Activated naive CD4-positive, alpha-beta T cell treated with anti-CD3 and anti-CD28 coated beads, Interleukin-2, amount 50 U/mL, for 16 hours (primary cell): ENCODE results near the gene SPTBN1.
"Not testable (repeated sequence)": the region's sequence is repeated elsewhere in the genome, so short reads cannot be mapped to it uniquely, and the experiment has no call there.

ENCODE experiments used
- DNase-seq: peaks from one replicate; pipeline ENCODE4 v3.0.0-alpha.2; 2020

SPTBN1 gene

DNA sequence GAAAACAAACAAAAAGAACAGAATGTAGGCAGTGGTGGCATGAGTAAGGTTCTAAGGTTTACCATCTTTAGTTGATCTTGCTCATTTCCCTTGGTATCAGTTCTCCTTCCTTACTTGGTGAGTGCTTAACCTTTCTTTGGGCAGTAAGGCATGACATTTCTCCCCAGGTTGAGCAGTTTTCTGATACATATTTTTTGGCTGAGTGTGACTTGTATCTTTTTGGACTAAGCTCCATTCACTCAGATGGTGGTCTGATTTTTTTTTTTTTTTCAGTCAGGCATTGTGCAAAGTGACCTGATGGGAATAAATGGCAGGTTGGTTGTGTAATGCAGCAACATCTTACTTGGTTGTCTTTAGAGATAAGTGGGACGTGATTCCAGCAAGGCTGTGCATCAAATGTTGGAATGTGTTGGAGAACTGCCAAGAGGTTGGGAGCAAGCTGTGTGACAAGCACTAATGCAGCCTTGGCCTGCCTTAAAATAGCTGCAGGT, 15.1 kb downstream of the SPTBN1 start:
- no peak for DNase-seq

DNA sequence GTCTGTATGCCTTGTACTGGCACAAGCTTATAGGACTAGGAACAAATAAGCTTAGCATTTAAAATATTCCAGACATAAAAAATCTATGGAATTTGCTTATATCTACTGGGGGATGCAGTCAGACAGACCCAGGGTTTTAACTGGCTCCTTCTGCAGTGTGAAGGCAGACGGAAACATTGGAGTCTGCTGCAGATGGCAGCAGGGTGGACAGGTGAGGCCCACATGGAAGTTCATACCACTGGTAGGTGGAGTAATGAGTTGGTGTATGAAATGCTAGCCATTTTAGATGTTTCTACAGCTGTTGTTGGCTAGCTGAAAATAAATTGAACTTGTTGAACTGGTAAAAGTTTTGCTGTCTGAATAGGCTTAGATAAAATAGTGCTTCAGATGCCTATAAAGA, 17.7 kb downstream of the SPTBN1 start:
- DNase-seq: no peak

GRCh38 chr2:54475285-54475684, 19.2 kb downstream of the SPTBN1 start:
- DNase-seq: no peak

- no peak for DNase-seq
Measured at GRCh38 chr2:54475919-54476318, 19.8 kb downstream of the SPTBN1 start.

DNA sequence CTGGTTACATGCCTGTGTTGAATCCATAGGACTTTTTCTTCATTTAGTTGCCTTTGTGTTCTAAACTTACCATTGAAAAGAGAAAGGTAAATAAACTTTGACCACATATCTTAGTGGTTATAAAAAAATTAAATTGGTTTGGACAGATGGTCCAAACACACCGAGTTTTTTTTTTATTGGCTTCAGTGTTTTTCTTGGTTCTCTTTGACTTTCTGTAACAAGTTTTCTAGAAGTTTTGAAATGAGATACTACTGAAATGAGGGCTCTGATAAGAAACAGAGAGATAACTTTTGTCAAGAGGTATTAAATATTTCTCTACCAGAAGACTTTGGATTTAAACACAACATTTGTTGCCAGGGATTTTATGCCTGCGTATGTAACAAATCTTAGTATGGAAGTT, 20.7 kb downstream of the SPTBN1 start:
- DNase-seq: no peak

DNA sequence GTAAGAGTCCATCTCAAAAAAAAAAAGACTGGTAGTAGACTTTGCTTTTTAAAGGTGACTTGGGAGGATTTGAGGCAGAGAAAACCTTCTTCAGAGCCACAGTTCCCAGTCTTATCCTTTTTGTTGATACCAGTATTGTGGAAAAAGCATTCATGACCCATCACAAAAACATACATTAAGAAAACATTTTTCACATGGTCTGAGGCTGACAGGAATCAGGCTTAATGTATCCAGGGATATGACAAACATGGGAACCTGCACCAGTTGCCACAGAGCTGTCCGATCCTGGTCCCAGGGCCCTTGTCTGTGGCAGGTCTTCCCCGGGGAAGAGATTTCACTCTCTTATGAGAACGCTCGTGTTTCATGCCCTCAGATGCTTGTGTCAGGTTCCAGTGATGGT, 21.8 kb downstream of the SPTBN1 start:
- no peak for DNase-seq

- no peak for DNase-seq
Measured at GRCh38 chr2:54478899-54479298, 22.8 kb downstream of the SPTBN1 start.

DNA sequence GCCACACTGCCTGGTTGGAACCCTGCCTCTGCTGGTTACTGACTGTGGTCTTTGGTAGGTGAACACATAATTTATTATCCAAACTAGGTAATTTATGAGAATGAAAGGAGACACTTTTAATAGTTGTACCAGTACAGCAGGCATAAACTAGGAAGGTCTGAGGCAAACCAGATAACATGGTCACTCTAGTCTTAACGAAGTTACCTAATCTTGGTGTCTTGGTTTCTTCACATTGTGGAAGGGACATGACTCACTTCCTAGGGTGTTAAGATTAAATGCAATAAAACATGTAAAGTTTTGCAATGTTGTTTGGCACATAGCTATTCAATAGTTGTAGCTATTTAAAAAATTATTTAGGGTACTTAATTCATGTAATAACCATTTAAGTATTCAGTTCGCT, 23.3 kb downstream of the SPTBN1 start:
- DNase-seq: no peak

GRCh38 chr2:54480025-54480424, 23.9 kb downstream of the SPTBN1 start:
- no peak for DNase-seq

- no peak for DNase-seq
Measured at GRCh38 chr2:54481686-54482085, 25.6 kb downstream of the SPTBN1 start.

GRCh38 chr2:54482715-54483114, 26.6 kb downstream of the SPTBN1 start:
- no peak for DNase-seq

DNA sequence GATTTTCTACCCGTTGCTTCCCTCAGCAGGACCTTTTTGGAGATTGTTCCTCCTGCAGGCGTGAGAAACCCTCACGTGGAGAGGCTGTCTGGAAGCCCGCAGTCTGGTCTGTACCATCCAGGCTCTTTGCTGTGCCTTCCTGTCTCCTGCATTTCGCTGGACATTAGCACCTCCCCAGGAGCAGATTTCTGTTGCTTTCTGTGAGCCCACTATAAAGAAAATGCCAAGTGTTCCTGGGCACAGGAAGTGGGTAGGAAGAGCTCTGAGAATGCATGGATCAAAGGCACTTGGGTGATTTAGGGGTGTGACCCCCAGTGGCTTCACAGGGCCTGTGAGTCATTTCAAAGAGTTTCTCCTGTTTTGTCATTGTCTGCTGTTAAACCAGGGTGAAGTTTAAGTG, 27.3 kb downstream of the SPTBN1 start:
- no peak for DNase-seq

- DNase-seq: not testable (repeated sequence)
Measured at GRCh38 chr2:54485756-54486155, 29.6 kb downstream of the SPTBN1 start.

DNA sequence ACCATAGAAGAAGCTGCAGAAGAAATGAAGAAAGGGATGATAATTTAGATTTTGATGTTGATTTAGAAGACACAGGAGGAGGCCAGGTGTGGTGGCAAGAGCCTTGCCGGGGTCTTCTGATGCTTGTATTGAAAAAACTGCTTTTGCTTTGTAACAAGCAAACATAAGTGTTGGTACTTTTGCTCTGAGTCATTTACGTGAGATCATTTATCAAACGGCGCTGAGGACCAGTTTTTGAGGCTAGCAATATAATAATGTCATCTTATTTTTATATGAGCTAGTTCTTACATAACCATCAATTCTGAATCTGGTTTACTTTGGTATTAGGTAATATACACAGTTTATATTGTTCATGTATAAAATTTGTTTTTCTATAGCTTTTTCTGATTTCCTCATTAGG, 30.6 kb downstream of the SPTBN1 start:
- DNase-seq: no peak

- no peak for DNase-seq
Measured at GRCh38 chr2:54490863-54491262, 34.7 kb downstream of the SPTBN1 start.

- DNase-seq: no peak
Measured at GRCh38 chr2:54492335-54492734, 36.2 kb downstream of the SPTBN1 start.

DNA sequence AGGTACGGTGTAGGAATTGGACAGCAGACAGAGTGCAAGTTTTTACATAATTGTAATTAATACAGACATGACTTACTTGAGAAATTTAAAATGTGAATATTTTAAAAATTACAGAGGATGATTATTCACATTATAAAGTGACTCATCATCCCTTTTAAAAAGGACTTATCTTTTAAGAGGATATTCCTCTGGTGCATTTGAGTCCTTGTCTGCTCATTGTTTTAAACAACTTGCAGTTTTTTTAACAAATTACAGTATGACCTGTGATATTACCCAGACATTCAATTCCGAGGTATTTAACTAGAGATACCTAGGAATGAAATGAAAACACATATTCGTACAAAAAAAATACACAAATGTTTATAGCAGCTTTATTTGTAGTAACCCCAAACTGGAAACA, 38.0 kb downstream of the SPTBN1 start:
- no peak for DNase-seq

DNA sequence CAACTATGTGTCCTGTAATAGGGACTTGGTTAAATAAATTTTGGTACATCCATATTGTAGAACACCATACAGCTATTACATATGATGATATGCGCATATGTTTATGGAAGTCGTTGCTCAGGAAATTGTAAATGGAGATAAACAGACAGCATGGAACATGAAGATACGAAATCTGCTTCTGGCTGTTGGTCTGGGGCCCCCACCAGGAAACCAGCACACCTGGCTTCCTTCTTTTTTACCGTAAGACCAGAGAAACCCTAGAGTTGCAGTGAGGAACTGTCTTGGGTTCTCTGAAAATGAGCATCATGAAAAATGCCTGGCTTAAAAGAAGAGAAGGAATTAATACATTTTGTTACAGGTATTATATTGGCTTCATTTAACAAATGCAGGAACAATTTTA, 40.8 kb downstream of the SPTBN1 start:
- no peak for DNase-seq

DNA sequence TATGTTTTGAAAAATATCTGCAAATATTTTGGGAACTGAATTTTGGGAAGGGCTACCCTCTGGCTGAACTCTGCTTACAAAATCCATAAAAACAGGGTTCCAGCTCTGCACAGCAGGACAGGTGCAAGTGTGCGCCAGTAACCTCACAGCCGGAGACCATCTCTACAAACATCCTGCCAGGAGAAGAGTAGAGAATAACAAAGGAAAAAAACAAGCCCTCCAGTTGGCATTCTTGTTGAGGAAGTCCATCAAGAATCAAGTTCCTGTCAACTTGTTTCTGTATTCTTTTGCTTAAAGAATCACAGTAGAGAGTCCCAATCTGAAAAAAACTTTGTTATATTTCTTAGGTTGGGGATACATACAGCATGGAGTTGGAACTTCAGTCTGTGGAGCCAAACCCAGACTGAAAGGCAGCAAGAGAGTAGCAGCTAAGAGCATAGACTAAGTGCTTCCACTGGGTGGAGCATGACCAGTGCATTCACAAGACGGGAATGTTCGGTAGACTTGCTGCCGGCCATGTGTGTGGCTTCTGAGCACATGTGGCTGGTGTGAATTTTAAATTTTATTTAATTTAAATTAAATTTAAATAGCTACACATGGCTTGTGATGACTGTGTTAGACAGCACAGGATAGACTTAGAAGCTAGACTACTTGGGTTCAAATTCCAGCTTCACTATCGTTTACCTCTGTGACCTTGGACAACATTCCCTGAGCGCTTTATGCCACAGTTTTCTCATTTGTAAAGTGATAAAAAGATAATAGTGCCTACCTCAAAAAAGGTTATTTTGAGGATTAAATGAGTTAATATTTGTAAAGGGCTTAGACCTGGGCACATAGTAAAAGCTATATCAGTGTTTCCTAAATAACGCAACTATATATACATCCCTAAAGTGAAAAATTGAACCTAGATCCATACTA, 41.9 kb downstream of the SPTBN1 start:
- no peak for DNase-seq

- DNase-seq: no peak
Measured at GRCh38 chr2:54499661-54500060, 43.5 kb downstream of the SPTBN1 start.

- DNase-seq: no peak
Measured at GRCh38 chr2:54500404-54501205, 44.5 kb downstream of the SPTBN1 start.

- no peak for DNase-seq
Measured at GRCh38 chr2:54502731-54503130, 46.6 kb downstream of the SPTBN1 start.

DNA sequence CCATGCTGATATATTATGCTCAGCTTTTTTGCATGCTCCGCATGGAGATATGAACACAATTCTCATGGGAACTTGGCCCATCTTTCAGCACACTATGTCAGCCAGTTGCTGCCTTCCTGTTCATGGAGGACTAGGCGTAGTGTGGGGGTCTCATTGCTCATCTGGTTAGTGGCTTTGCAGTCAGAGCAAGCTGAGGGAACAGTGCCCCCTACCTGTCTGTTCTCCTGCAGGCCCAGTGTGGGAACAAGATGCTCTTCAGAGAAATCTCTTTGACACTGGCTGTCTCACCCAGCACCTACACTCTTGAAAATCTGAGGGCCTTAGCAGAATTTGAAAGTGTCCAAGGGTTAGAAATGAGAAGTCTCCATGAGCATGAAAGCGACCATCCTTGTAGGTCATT, 47.1 kb downstream of the SPTBN1 start:
- DNase-seq: peak; percentile 28

DNA sequence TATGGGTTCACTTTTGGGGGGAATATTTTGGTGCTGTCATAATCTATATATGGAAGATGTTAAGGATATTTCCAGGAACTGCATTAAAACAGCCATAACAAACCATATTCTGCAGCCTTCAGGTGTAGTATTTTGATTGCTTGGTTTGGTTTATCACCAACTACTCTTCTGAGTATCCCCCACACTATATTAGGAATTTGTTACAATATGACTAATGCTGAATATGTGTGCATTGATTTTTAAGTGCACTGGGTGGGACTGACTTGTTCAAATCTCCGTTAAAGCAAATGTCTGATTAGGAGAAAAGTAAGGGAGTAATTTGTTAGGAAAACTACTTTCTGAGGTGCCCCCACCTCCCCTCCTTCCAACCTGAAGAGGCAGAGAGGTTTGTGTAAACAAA, 47.7 kb downstream of the SPTBN1 start:
- no peak for DNase-seq
